ENCODE data around the gene ZNF512B.

ZNF512B gene

DNA sequence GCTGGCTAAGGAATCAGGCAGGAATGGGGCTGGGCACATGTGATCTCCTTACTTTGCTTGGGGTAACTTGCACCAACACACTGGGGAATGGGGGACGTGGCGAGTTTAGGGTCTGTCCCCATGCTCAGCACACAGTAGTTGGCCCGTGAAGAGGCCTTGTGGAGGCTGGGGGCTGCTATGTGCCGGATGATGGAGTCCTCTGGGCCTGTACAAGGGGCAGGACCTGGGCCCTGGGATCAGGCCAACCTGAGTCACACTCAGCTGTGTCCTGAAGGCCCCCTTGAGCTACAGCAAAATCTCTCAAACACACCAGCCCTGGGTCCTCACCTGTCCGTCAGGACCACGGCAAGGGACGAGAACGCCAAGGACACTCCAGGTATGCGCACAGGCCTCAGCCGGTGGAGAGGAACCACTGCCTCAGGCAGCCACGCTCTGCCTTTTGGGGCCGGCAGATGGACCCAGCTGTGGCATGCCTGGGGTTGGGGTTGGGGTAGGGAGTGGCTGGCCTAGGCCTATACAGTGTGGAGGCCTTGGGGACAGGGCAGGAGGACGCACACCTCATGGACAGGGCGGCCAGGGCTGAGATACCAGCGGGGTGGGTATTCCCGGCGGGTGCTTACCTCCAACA, 24.6 kb downstream of the ZNF512B start:
- Histone ChIP-seq H3K4me3 (ENCODE audit: low read depth, low read length) (no peak overlapping the region), H3K27me3 (ENCODE audit: control insufficient read depth, insufficient read depth, low read length) (no peaks in the 10 kb centered on the region), H3K4me1 (ENCODE audit: control insufficient read depth, insufficient read depth, low read length) (peaks cover 32% of the 10 kb centered on the region), H3K9ac (ENCODE audit: low read length) (no peak overlapping the region), H3K27ac (ENCODE audit: low read depth, low read length) (no peak overlapping the region), H3K9me3 (ENCODE audit: control insufficient read depth, insufficient read depth, low read depth, low read length) (no peaks in the 10 kb centered on the region), H3K36me3 (ENCODE audit: control insufficient read depth, insufficient read depth, low read length) (peaks cover 33% of the 10 kb centered on the region)

DNA sequence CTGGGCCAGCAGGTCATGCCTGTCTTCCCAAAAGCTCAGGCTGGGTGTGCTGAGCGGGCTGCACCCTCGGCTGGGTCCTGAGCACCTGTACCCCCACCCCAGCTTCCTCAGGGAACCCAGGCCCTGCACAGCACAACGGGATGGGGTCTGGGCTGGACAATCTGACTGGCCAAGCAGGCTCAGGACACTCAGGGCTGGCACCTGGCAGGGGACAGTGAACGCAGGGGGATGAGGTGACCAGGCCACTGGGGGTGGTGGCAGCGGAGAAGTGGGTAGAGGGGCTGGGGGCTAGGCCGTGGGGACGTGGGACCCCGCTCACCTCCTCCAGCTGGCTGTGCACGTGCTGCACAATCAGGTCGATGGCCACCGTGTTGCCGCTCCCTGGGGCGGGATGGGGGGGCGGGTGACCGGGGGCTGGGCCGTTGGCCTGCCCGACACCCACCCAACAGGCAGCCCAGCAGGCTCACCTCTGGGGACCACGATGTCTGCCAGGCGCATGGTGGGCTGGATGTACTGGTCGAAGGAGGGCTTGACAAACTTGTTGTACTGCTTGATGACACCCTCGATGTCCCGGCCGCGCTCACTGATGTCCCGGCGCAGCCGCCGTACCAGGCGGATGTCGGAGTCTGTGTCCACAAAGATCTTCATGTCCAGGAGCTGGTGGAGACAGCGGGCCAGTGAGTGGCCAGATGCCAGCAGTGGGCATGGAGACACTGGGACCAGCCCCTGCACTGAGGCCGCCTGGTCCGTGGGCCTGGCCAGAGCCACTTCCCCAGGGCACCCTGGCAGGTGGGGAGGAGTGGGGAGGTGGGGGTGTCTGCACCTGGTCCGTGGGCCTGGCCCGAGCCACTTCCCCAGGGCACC, 25.4 kb downstream of the ZNF512B start:
- Histone ChIP-seq H3K27me3 (ENCODE audit: control insufficient read depth, insufficient read depth, low read length) (no peaks in the 10 kb centered on the region), H3K9me3 (ENCODE audit: control insufficient read depth, insufficient read depth, low read depth, low read length) (no peaks in the 10 kb centered on the region), H3K27ac (ENCODE audit: low read depth, low read length) (no peak overlapping the region), H3K4me1 (ENCODE audit: control insufficient read depth, insufficient read depth, low read length) (peaks cover 26% of the 10 kb centered on the region), H3K9ac (ENCODE audit: low read length) (no peak overlapping the region), H3K4me3 (ENCODE audit: low read depth, low read length) (no peak overlapping the region), H3K36me3 (ENCODE audit: control insufficient read depth, insufficient read depth, low read length) (peaks cover 35% of the 10 kb centered on the region)

DNA sequence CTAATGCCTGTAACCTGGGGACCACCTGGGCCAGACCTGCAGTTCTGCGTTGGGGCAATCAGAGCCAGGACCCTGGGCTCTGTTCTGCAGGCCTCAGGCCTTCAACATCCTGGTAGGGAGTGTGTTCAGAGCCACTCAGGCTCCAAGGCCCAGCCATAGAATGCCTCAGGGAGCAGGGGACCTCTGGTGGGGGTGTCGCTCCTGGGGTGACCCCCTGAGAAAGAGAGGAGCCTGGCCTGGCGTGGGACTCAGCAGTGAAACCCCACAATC, 26.0 kb downstream of the ZNF512B start:
- H3K27ac ChIP-seq (ENCODE audit: low read depth, low read length), result no peak overlapping the region
- H3K9me3 ChIP-seq (ENCODE audit: control insufficient read depth, insufficient read depth, low read depth, low read length), result no peaks in the 10 kb centered on the region
- peaks cover 22% of the 10 kb centered on the region for H3K4me1 ChIP-seq (ENCODE audit: control insufficient read depth, insufficient read depth, low read length)
- H3K27me3 ChIP-seq (ENCODE audit: control insufficient read depth, insufficient read depth, low read length), result no peaks in the 10 kb centered on the region
- H3K9ac ChIP-seq (ENCODE audit: low read length), result no peak overlapping the region
- no peak overlapping the region for H3K4me3 ChIP-seq (ENCODE audit: low read depth, low read length)
- H3K36me3 ChIP-seq (ENCODE audit: control insufficient read depth, insufficient read depth, low read length), result peaks cover 35% of the 10 kb centered on the region

DNA sequence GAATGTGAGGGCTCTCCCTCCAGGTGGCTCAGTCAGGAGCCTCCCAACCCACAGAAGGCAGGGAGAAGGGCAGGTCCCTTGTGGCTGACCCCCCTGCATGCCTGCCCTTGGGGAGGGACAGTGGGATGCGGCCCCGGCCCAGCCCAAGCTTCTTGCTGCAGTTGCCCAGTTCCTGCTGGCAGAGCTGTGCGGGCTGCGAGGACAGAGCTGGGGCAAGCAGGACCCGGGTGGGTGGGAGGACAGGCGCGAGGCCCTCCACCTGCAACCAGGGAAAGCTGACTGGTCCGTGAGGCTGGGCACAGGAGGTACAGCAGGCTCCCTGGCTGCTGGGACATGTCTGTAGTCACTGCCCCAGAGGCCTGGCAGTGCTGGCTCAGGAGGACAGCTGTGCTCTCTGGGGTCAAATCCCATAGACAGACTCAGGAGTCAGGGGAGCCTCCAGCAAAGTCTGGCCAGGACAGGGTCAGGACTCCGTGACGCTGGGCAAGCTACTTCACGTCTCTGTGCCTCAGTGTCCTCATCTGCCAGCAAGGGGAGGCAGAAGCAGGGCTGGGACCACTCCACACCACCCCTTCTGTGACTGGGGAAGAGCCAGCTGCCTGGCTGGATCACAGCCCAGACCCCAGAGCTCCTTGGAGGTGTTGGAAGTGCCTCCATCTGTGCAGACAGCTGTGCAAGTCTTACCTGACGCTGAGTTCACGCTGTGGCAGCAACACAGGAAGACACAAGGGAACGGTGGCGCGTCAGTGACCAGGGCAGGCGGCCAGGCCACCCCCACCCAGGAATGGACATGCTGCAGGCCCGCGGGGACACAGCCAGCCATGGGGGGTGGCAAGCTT, 26.5 kb downstream of the ZNF512B start:
- peaks cover 20% of the 10 kb centered on the region for H3K4me1 ChIP-seq (ENCODE audit: control insufficient read depth, insufficient read depth, low read length)
- no peaks in the 10 kb centered on the region for H3K9me3 ChIP-seq (ENCODE audit: control insufficient read depth, insufficient read depth, low read depth, low read length)
- H3K27ac ChIP-seq (ENCODE audit: low read depth, low read length), result peak overlapping the region; percentile 64
- H3K36me3 ChIP-seq (ENCODE audit: control insufficient read depth, insufficient read depth, low read length), result peaks cover 35% of the 10 kb centered on the region
- H3K9ac ChIP-seq (ENCODE audit: low read length), result peak overlapping the region; percentile 66
- H3K27me3 ChIP-seq (ENCODE audit: control insufficient read depth, insufficient read depth, low read length), result no peaks in the 10 kb centered on the region
- H3K4me3 ChIP-seq (ENCODE audit: low read depth, low read length), result no peak overlapping the region

DNA sequence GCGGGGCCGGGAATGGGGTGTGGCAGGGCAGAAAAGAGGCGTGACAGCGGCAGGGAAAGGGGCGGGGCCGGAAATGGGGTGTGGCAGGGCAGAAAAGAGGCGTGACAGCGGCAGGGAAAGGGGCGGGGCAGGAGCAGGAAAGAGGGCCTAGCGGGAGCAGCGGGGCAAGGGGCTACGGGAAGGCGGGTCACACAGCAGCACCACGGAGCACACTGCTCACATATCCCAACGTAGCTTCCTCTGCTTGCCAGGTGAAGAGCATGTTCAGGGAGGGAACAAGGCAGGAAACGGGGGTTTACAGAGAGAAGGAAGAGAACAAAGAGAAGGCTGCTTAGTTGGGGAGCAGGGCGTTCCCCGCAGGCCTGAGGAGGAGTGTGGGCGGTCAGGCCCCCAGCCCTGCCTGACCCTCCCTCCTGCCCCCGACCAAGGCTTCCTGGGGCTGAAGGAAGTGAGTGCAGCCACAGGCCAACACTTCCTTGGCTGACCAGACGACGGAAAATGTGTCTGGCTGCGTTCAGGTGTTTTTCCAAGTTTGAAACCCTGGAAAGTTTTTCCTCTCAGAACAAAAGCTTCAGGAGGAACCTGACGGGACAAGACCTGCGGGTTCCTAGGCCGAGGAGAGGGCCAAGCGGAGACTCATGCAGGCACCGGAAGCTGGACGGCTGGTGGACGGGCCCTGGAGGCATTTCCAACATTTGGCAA, 27.3 kb downstream of the ZNF512B start:
- Histone ChIP-seq H3K27me3 (ENCODE audit: control insufficient read depth, insufficient read depth, low read length) (no peaks in the 10 kb centered on the region), H3K9me3 (ENCODE audit: control insufficient read depth, insufficient read depth, low read depth, low read length) (no peaks in the 10 kb centered on the region), H3K27ac (ENCODE audit: low read depth, low read length) (peak overlapping the region; percentile 64), H3K36me3 (ENCODE audit: control insufficient read depth, insufficient read depth, low read length) (peaks cover 35% of the 10 kb centered on the region), H3K4me3 (ENCODE audit: low read depth, low read length) (peak overlapping the region; percentile 40), H3K9ac (ENCODE audit: low read length) (peak overlapping the region; percentile 66), H3K4me1 (ENCODE audit: control insufficient read depth, insufficient read depth, low read length) (peaks cover 20% of the 10 kb centered on the region)

DNA sequence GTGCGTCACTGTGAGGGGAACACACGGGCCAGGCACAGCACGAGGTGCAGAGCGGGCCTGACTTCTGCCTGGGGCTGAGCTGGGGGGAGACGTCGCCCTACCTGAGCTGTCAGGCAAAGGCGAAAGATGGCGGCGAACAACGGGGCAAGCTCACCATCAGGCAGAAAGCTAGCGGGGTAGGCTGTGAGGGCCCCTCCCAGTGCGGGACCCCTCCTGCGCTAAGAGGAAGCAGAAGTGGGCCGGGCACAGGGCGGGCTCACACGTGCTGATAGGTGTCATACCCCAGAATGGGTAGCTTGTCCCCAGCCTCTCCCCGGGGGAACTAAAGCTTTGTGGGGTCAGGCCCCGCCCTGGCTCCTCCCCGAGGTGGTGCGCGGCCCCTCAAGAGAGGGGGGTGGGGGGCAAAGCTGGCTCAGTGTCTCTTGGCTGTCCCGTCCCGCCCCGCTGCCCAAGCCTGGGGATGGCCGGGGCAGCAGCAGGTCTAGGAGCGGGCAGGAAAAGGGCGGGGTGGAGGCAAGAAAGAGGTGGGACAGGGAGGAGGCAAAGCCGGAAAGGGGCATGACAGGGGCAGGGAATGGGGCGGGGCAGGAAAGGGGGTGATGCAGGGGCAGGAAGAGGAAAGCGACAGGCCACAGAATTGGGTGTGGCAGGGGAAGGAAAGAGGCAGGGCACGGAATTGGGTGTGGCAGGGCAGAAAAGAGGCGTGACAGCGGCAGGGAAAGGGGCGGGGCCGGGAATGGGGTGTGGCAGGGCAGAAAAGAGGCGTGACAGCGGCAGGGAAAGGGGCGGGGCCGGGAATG, 28.2 kb downstream of the ZNF512B start:
- peak overlapping the region; percentile 43; the same call in 1 of the 2 replicates for H3K27ac ChIP-seq (ENCODE audit: low read depth, low read length)
- peak overlapping the region; percentile 36 for H3K9ac ChIP-seq (ENCODE audit: low read length)
- H3K4me1 ChIP-seq (ENCODE audit: control insufficient read depth, insufficient read depth, low read length), result peaks cover 20% of the 10 kb centered on the region
- peaks cover 35% of the 10 kb centered on the region for H3K36me3 ChIP-seq (ENCODE audit: control insufficient read depth, insufficient read depth, low read length)
- no peaks in the 10 kb centered on the region for H3K27me3 ChIP-seq (ENCODE audit: control insufficient read depth, insufficient read depth, low read length)
- H3K4me3 ChIP-seq (ENCODE audit: low read depth, low read length), result peak overlapping the region; percentile 58
- H3K9me3 ChIP-seq (ENCODE audit: control insufficient read depth, insufficient read depth, low read depth, low read length), result no peaks in the 10 kb centered on the region

DNA sequence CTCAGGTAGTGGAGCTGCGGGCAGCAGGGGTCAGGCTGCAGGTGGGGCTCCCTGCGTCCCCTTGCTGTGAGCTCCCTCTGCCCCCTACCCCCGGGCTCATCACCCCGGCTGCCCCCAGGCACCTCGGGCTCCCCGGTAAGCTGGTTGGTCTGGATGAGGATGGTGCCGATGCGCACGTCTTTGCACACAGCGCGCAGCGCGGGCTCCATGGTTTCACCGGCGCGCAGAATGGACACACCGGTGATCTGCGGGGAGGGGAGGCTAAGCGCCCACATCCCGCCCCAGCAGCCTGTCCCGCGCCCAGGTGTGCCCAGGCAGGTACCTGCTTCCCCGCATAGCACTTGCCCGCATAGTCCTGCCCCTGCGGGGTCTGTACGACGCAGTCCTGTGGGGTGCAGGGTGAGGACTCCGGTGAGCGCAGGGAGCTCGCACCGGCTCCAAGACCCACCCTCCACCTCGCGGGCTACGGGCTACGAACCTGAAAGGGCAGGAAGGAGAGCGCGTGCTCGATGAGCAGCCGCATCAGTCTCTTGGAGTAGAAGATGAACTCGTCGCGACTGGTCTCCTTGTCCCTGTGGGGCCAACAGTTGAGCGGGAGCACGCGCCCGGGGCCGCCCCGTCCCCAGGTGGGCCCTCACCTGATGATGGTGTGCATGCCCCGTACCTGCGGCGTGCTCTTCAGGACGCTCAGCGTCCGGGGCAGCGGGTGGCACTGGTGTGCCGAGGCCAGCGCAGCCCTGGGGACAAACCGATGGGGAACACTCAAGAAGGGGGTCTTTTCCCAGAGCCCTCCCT, 29.1 kb downstream of the ZNF512B start:
- H3K4me1 ChIP-seq (ENCODE audit: control insufficient read depth, insufficient read depth, low read length), result peaks cover 20% of the 10 kb centered on the region
- H3K4me3 ChIP-seq (ENCODE audit: low read depth, low read length), result peak overlapping the region; percentile 58
- H3K27me3 ChIP-seq (ENCODE audit: control insufficient read depth, insufficient read depth, low read length), result no peaks in the 10 kb centered on the region
- H3K9me3 ChIP-seq (ENCODE audit: control insufficient read depth, insufficient read depth, low read depth, low read length), result no peaks in the 10 kb centered on the region
- H3K36me3 ChIP-seq (ENCODE audit: control insufficient read depth, insufficient read depth, low read length), result peaks cover 36% of the 10 kb centered on the region
- peak overlapping the region; percentile 43; the same call in 1 of the 2 replicates for H3K27ac ChIP-seq (ENCODE audit: low read depth, low read length)
- peak overlapping the region; percentile 36 for H3K9ac ChIP-seq (ENCODE audit: low read length)

DNA sequence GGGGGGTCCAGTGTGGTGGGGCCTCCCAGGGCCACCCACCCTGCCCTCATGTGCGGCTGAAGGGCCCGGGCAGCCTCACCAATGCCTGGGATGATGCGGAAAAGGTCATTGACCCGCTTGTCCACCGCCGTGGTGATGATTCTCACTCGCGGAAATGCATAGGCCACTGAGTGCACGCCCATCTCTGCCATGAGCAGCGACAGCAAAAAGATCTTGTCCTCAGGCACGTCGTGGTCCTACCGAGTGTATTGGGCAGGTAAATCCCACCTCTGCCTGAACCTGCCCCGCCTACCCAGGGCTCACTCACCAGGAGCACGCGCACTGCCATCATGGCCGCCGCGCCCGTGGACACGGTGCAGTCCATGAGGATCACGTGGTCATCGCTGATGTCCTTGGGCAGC, 29.7 kb downstream of the ZNF512B start:
- Histone ChIP-seq H3K9ac (ENCODE audit: low read length) (no peak overlapping the region), H3K36me3 (ENCODE audit: control insufficient read depth, insufficient read depth, low read length) (peaks cover 35% of the 10 kb centered on the region), H3K4me1 (ENCODE audit: control insufficient read depth, insufficient read depth, low read length) (peaks cover 20% of the 10 kb centered on the region)

DNA sequence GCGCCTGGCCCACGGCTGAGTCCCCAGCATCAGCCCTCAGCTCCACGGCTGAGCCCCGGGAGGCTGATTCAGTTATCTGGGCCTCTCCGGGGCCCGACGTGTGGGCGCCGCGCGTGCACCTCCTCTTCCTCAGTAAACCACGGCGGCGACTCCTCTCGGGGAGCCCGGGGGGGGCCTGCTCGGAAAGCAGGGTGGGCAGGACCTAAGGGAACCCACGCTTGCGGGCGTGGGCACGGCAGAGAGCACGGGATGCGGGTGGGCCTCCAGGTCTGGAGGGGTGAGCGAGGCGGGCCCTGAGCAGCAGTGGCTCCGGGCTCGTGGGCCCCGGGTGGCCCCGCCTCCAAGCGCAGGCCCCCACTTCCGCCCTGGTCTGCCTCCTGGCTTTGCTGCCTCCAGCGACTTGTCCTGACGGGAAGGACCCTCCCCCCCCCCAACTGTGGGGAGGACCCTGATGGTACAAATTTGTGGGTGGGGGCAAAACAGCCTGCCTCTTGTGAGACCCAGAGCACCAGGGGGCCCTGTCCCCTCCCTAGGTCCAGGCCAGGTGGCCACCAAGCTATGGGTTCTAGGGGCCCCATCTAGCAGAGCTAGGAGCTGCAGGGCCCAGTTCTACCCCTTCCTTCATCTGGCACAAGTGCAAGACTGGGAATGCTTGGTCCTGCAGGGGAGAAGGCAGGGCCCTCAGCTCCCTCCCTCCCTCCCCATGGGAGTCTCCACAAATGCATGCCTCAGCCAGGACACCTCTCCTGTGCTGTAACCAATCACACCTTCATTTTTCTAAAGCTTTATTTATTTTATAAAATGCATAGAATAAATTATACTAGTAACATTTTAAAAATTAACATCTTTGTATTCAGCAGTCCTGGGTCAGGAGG, 30.4 kb downstream of the ZNF512B start:
- no peaks in the 10 kb centered on the region for H3K9me3 ChIP-seq (ENCODE audit: control insufficient read depth, insufficient read depth, low read depth, low read length)
- no peak overlapping the region for H3K27ac ChIP-seq (ENCODE audit: low read depth, low read length)
- H3K36me3 ChIP-seq (ENCODE audit: control insufficient read depth, insufficient read depth, low read length), result peaks cover 28% of the 10 kb centered on the region
- H3K9ac ChIP-seq (ENCODE audit: low read length), result peak overlapping the region; percentile 62
- peaks cover 20% of the 10 kb centered on the region for H3K4me1 ChIP-seq (ENCODE audit: control insufficient read depth, insufficient read depth, low read length)
- H3K27me3 ChIP-seq (ENCODE audit: control insufficient read depth, insufficient read depth, low read length), result no peaks in the 10 kb centered on the region
- H3K4me3 ChIP-seq (ENCODE audit: low read depth, low read length), result peak overlapping the region; percentile 64

More for the DNA sequence above, 29.7 kb downstream of the ZNF512B start:
- H3K27ac ChIP-seq (ENCODE audit: low read depth, low read length), result no peak overlapping the region
- H3K4me3 ChIP-seq (ENCODE audit: low read depth, low read length), result peak overlapping the region; percentile 58
- no peaks in the 10 kb centered on the region for H3K27me3 ChIP-seq (ENCODE audit: control insufficient read depth, insufficient read depth, low read length)
- no peaks in the 10 kb centered on the region for H3K9me3 ChIP-seq (ENCODE audit: control insufficient read depth, insufficient read depth, low read depth, low read length)
